Islet precursor cell (in vitro differentiated cells): Measurements from ENCODE around the gene EPB41L4B.

Experiments used
- DNase-seq: peaks from one replicate; pipeline ENCODE4 v3.0.0-alpha.2; 2018

The EPB41L4B gene

DNA sequence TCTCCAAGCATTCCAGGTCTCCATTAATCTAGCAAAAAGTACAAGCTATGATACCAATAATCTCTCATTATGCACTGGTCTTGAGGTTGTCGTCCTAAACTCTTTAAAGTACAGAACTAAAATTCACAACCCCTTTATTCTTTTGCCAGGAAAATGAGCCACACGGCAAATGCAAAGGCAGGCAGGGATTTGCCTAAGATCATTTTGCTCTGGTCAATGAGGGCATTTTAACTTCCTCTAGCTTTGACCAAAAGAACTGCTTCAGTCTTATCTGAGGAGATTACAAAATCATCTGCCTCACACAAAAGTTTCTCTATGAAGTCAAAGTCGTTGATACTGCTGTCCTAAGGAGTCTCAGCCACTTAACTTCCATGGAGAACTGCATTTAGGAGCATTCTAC is 51.8 kb downstream of the EPB41L4B start:
- no peak for DNase-seq

DNA sequence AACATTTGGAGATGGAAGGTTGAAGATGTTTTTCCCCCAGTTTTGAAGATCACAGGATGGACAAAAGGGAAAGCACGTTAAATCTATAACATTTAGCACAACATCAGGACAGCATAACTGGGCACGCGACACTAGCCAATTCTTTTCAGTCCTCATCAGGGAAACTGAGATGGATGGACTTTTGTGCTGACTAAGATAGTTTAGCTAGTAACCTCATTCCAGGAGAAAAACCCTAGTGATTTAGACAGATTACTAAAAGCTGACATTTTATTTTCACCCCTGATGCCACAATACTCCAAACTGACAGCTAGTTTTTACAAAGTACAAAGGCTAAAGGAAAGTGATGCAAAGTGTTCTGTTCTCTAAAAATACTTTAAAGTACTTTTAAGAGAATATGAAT is 53.3 kb downstream of the EPB41L4B start:
- no peak for DNase-seq

DNA sequence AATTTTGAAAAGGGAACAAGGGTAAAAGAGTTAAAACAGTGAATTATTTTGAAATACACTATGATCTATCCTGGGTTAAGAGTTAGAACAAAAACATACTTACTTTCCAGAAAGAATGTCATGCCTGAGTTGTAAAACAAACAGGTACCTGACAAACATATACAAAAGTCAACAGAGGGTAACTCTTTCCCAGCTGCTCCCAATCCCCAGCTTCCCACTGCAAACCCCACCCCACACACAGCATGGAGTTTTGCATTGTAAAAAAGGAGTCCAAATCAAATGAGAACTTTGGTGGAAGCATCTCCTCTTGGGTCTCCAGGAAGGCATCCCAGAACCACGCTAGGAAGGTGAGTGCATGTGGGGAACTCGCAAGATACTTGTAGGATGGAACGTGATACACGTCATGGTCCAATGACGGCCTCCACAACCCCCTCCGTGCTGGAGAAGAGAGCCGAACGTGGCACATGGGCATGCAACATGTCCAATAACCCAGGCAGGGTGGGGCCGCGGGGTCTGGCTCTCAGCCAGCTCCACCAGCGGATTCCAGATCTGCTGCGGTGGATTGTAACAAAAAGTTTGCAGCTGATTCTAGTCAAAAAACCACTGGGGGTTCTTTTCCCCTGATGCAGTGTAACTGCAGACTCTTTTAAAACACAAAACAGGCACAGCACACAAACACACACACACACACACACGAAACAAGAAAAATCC is 55.8 kb downstream of the EPB41L4B start:
- peak; percentile 39 for DNase-seq

DNA sequence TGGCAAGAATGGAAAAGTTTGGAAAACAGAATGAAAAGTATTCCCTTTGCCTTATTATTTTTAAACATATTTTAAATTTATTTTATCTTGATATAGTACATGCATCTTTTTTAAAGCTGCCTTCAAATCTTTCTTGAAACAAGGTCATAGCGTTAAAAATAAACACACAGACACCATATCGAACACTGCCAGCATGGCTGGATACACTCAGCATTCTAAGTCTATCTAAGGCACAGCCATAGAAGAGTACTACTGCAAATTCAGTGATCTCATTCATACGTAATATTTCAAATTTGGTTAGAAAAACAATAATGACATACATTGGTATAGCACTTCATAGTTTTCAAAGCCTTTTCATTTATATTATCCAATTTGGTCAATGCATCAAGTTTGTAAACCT is 57.5 kb downstream of the EPB41L4B start:
- no peak for DNase-seq

DNA sequence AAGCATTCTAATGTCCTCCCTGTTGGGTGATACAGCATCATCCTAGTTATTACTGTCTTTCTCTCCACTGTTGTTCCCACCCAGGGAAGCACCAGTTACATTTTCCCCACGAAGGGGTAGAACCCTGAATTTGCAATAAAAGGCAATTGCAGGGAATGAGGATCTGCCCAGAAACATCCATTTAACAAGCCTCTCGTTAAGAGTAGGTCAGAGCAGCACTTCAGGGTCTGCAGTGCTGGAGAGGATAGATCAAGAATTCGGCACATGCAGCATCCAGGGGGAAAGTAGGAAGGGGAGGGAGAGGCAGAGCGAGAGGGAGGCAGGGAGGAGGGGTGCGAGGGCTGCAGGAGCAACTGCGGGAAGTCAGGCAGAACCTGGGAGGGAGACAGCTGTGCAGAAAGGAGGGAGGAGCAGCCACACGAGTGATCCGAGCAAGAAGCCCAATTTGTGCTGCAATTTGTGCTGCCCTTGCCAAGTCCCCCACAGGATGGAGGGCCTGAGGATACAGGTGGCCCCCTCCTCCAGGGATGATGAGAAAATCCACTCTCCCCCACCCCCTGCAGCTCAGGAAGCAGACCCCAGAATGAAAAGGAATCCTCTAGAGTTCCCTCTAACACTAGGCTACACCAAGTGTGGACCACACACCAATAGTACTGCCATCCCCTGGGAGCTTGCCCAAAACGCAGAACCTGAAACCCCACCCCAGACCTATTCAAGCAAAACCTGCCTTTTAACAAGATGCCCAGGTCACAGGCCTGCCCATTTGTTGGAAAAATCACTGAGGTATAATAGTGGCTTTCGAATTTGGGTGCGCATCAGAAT is 62.2 kb downstream of the EPB41L4B start:
- DNase-seq: peak; percentile 67

DNA sequence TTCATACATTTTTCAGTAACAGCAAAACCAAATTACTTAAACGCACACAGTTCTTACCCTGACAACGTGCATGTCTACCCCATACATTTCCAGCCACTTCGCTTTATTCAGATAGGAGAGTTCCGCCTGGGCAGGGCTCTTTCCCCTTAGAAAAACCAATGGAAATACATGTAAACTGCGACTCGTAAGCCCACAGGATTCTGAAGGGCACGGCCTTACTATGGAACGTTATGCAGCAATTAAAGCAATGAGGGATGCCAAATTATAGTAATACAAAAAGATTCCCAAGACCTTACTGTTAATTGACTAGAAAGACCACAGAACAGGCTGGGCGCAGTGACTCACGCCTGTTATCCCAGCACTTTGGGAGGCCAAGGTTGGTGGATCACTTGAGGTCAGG is 64.5 kb downstream of the EPB41L4B start:
- peak; percentile 51 for DNase-seq

DNA sequence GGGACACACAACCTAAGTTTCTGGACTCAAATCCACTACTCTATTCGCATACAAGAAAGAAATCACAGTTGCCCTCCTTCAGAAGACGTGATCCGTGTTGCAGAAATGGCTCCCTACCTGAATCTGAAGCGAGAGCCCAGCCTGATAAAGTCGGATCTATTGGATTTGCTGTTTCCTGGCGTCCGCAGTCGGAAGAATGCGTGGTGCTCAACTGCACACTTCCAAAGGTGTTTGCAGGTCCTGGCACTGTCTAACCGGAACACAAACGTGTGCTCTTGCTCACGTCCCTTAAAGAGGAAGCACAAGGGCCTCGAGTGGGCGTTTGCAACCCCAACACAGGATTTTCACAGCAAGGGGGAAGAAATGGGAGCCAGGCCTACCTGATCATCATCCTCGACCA is 65.5 kb downstream of the EPB41L4B start:
- DNase-seq: peak; percentile 38

DNA sequence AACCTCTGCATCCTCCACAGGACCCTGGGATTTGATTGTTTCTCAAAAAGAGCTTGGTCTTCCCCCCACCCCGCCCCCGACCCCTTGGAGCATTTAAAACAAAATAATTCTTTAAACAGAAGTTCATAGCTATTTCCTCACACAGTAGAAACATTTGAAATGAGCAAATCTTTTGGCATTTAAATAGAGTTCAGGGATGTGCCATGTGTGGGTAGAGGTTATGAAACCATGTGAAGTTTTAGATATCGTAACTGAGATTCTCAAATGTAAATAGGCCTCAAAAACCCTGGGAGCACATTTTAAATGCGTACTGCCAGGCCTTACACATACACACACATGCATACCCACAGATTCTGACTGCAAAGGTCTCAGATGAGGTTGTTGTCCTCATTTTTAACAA is 66.5 kb downstream of the EPB41L4B start:
- no peak for DNase-seq

DNA sequence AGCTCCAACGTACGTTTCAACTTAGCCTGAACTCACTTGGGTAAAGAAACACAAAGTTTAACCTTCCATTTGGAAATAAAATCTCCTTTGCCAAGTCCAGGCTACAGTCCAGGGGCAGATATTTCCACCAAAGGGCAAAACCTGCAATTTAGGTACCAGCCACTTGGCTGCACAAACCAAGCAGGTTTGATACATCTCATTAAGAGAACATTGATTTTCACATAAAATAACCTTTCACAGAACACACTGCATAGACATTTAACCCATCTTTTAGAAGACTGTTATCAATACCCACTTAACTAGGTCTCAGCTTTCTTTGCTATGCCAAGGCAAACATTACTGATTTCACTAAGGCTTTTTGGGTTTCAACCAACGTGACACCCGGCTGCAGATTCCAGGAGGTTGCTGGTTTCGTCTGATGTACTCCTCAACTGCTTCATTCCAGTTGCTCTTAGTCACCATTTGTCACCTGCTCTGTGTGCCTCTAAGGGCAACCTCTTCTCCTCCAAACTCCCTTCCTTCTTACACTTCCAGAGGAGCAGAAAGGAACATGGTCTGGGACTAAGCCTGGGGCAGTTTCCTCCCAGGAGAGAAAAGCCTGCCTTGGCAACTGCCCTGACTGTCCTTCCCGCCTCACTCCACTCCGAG is 67.1 kb downstream of the EPB41L4B start:
- DNase-seq: peak; percentile 93

DNA sequence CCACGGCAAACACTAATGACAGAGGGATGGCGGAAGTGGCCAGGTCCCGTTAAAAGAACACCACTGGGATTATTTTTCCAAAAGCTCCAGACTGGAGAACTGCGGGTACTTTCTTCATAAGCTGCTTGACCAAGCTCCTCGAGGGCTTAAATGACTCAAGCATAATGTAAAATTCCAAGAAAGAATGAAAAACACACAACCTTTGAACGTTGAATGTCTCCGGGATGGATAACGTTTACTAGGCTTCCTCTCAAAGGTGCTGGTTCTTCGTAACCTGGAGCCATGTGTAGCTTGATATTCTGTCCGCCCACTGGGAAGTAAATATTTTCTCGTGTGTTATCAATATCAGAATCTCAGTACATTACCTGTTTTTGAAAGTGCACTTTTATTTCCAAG is 67.6 kb downstream of the EPB41L4B start:
- peak; percentile 29 for DNase-seq

DNA sequence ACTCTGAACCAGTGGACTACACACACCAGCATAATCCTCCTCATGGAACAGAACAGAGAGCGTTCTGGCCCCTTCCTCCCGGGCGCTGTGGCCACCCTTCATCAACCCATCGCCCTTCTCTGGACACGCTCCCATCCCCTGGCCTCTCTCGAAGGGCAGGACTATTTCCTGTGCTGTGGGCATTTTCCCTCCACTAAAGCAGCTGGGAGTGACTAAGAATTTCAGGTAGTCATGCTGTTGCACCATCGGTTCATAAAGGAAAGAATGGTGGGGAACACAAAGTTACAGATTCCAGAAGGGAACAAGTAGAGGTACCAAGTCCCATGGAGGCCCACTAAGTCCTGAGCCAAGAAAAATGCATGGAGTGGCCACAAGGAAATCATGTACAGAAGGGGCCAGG is 68.6 kb downstream of the EPB41L4B start:
- peak; percentile 30 for DNase-seq

DNA sequence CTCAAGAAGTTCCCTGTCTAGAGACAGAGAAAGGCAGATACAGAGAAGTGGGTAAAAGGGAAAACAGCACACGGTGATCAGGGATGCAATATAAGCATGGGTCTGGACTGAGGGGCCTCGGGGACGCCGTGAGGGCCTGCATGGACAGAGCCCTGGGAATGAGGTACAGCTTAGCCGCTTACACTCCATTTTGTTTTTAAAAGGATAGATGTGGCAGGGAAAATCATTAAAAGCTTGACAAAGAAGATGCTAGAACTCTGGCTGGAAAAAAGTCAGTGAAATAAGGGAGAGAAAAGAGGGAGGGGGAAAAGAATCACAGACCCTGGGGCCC is 69.1 kb downstream of the EPB41L4B start:
- DNase-seq: no peak

DNA sequence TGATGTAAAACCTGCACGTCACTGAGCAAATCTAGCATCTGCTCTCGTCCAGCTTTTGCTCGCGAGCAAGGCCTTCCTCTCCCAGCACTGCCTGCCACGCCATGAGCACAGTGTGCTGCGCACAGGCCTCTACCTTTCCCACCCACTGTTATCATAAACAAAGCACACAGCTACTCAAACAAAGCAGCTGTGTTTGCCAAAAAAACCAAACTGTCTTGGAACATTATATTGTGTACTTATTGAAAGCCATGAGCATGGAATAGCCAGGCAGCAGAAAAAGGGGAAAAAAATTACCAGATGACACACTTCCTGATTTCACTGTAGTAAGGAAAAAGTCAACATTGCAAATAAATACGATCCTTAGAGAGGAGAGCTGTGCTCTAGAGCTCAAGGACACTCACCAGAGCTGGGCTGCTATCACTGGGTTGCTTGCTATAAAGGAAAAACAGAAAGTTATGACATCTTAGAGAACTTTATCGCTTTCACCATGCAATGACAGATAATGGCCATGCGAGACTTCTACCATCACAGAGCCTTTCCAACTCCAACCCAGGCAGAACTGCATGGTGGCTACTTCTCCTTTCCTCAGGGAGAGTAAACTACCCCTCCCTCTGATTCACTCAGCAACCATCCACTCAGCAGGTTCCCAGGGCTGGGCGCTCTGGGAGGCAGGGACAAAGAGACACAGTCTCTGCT is 69.6 kb downstream of the EPB41L4B start:
- peak; percentile 92 for DNase-seq

DNA sequence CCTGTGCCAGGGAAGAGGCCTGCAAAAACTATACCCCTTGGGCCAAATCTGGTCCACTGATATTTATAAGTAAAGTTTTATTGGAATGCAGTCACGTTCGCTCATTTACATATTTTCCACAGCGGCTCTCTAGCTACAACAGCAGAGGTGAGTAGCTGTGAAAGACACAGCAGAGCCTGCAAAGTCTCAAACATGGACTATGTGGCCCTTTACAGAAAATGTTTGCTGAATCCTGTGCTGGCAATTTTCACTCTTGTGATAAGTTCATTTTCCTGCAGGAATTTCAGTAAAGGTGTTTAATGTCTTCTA is 70.1 kb downstream of the EPB41L4B start:
- DNase-seq: no peak

DNA sequence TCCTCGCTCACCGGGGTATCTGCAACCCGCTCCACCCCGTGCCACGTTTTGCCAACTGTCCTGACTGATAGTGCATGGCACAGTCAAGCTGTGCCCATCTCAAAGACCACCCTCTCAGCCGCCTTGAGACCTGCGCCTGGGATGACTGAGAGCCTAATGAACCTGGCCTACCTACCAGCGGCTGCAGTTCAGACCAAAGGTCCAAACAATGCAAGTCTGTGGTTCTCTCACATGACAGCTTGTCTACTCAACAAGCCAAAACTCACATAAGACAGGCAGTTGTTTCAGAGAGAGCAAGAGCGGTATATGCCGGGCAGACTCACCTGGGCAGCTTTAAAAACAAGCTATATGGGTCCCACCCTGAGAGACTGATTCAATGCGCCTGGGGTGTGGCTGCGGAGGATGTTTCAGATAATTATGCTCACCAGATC is 70.5 kb downstream of the EPB41L4B start:
- DNase-seq: peak; percentile 47

DNA sequence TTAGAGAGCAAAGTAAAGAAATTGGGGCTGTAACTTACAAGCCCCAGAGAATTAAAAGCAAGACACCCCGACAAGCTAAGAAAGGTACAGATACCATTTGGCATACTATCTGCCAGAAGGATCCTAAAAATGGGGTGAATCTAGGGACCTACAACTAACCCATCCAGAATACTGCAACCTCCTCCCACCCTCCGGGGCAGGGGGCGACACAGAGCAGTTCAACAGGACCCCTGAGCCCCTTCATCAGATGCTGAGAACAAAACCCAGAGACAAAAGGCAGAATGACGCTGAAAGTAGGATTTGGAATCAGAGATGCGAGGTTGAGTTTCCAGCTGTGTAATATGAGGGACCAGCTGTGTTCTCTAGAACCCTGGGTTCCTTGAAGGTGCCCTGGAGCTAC is 71.2 kb downstream of the EPB41L4B start:
- DNase-seq: peak; percentile 38

DNA sequence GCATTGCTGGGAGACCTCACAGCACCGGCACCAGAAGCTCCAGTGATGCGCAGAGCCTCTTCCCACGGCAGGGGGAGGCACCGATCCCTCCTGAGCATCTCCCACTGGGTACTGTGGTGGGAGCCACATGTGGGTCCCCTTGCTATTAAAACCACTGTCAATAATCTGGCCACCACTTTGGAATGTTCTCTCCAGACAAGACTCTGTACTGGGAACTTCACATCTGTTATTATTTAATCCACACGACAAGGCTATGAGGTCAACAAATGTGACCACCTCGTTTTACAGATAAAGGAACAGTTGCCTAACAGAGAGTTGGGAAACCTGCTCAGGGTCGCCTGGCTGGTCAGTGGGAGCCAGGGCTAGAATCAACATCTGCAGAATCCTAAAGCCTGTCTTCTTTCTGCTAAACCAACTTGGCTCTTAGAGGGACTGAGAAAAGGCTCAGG is 72.7 kb downstream of the EPB41L4B start:
- DNase-seq: peak; percentile 40

DNA sequence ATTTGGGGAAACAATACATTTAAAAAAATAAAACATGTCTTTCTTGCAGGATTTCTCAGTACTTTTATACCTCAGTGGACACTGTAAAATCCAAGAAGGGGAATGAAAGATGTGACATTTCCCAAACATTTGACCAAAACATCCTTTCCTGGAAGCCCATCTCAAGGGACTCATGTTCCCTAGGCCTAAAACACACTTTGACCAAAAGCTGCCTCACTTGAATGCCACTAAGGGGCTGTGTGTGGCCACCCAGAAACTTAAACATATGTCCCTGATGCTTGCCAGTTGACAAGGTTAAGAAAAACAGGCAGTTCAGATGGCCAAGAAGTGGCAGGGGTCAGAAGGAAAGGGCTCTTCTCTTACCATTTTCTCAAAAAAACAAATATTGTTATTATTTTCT is 73.6 kb downstream of the EPB41L4B start:
- peak; percentile 16 for DNase-seq

DNA sequence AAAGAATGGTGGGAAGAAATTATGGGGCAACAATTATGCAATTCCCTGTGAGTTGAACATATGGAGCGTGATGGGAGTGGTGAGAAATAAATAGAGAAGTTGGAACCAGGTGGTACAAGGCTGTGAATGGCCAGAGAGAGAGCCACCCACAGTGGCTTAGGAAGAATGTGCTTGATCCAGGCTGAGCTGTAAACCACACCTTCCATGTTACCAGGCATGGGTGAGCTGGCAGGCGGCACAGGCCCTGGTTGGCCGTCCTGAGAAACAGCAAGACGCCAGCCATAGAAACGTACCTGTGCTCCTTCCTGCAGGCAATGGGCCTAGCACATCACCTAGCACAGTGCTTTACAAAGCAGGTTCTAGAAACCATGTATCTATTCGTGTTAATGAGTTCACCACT is 74.3 kb downstream of the EPB41L4B start:
- peak; percentile 27 for DNase-seq

DNA sequence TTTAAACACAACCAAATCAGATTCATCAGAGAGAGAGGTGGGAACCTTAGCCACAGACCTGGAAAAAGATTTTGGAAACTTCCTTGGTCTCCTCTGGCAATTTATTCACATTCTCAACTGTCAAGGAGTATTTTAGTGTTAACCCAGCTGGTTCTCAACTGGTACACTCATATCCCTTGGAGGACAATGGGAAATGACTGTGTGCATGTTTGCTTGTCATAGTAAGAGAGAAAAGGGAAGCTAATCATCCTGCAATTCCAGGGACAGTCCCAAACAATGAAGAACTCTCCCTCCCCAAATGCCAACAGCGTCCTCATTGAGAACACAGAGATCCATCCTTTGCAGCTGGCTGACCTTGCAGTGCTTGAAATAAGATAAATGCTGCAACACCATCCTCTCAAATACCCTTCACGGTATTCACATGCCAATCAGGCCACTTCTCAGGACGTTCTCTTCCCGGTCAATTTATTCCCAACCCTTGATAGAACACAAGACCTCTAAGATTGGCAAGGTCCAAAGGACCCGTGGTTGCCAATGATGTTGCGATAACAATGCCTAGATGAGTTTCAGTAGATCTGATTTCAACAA is 75.5 kb downstream of the EPB41L4B start:
- no peak for DNase-seq

DNA sequence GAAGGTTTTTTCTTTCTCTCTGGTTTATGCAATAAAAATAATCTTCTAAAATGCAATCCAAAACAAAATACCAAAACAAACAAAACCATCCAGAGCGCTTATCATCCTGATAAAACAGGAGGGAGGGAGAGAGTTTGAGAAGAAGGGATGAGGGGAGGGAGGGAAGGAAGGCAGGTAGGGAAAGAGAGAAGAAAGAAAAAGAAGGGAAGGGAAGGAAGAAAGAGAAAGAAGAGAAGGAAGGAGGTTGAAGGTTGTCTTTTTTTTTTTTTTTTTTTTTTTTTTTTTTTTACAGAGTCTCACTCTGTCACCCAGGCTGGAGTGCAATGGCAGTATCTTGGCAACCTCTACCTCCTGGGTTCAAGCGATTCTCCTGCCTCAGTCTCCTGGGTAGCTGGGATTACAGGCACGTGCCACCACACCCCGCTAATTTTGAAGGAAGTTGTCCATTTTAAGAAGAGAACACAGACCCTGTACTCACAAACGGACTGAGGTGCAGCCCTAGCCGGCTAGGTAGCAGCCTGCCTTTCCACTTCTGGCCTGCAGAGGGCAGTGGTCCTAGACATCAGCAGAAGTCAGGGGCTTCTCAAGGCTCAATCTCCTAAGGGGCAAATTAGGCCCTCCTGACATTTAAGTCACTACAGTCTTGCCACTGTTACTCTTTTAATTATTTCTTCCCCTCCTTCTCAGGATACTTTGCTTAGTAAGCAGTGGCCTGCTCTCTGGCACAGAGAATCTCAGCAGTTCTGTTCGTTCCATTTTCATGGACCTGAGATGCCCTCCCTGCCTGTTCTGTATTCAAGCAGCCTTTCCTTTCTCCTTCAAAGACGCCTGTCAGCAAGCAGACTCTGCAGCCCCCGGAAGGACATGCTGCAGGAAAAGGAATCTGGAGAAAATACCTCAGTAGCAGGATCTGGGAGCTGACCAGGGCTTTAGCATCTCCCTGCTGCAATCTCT is 76.4 kb downstream of the EPB41L4B start:
- DNase-seq: peak; percentile 90

DNA sequence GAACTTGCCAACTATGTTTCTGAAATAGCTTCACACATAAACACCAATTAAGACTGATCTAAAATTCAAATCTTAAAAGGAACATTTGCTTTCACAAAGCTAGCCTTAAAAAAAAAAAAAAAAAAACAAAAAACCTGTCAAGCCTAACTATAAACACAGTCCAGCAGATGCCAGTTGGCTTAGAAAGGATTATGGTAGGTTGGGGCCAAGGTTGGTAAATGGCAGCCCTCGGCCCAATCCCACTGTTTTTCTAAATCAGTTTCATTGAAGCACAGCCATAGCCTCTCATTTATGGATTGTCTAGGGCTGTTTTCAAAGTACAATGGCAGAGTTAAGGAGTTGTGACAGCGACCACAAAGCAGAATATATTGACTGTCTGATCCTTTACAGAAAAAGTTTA is 78.1 kb downstream of the EPB41L4B start:
- no peak for DNase-seq
